ENCODE results near the gene CGB7.
"Not testable (repeated sequence)": the region's sequence is repeated elsewhere in the genome, so short reads cannot be mapped to it uniquely, and the experiment has no call there.

Gene CGB7

DNA sequence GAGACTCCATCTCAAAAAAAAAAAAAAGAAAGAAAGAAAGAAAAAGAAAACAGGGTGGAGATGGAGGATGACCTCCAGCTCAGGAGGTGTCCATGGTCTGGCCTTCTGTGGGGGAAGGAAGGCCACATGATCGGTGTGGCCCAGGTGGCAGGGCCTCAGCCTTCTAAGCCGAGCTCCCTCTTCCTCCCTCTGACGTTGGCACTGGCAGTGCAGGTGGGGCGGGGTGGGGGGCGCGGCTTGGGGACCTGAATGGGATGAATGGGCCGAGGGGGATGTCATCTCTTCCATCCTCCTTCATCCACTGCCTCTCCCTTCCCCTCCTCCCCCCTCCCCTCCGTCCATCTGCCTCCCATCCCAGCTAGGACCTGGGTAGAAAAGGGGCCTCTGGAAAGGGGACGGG, 17.8 kb downstream of the CGB7 start:
- DNase-seq = not testable (repeated sequence)

GRCh38 chr19:49038557-49039276, 18.8 kb downstream of the CGB7 start:
- DNase-seq = peak; percentile 89

- not testable (repeated sequence) for DNase-seq
Measured at GRCh38 chr19:49038111-49038510, 19.4 kb downstream of the CGB7 start.

DNA sequence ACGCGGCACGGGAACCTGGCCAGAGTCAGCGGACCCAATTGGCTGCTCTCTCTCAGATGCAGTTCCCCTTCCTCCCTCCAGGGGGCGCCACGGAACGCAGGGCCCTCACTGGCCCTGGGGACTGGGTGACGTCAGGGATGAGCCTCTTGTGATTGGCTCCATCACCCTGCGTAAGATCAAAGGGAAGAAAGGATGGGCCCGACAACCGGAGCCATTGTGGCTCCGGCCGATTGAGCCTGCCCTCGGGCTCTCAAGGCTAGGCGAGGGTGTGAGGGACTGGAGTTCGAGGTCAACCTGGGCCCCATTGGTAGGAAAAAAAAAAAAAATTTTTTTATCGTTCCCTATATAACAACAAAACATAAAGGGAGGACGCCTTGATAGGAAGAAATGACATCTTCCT, 20.7 kb downstream of the CGB7 start, which contains the start of gene CGB1:
CGB1 (minus strand) TSS at position 81 of the 400 bp plus-strand sequence. CDS start 184 bp downstream, outside the sequence.
- DNase-seq = not testable (repeated sequence)

GRCh38 chr19:49031642-49032301, 25.8 kb downstream of the CGB7 start, which contains the start of gene CGB2:
Gene CGB2, plus strand, starts transcription at chr19:49031890. Its CDS starts 206 bp downstream, at chr19:49032096.
- not testable (repeated sequence) for DNase-seq

DNA sequence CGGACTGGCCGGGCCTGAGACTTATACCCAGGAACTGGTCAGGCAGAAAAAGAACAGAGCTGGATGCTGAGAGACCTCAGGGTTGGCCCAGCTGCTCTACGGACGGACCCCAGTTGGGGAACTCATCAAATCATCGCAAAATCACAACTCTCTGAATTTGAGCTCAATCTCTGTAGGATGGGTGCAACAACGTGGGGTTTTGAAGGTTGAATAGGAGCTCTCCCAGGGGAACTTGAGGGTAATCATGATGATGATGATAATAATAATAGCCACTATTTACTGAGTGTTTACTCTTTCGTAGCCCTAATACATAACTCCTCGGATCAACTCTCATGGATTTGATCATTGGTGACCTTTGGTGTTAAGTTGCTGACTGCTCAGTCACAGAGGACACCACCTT, 27.2 kb downstream of the CGB7 start:
- not testable (repeated sequence) for DNase-seq

- DNase-seq = peak; percentile 72
Measured at GRCh38 chr19:49029749-49030148, 27.8 kb downstream of the CGB7 start.

GRCh38 chr19:49028686-49029085, 28.9 kb downstream of the CGB7 start:
- not testable (repeated sequence) for DNase-seq

GRCh38 chr19:49025599-49025998, 31.9 kb downstream of the CGB7 start:
- DNase-seq = peak; percentile 34

DNA sequence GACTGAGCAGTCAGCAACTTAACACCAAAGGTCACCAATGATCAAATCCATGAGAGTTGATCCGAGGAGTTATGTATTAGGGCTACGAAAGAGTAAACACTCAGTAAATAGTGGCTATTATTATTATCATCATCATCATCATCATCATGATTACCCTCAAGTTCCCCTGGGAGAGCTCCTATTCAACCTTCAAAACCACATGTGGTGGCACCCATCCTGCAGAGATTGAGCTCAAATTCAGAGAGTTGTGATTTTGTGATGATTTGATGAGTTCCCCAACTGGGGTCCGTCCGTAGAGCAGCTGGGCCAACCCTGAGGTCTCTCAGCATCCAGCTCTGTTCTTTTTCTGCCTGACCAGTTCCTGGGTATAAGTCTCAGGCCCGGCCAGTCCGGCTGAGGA, 32.5 kb downstream of the CGB7 start:
- not testable (repeated sequence) for DNase-seq

- not testable (repeated sequence) for DNase-seq
Measured at GRCh38 chr19:49024233-49024632, 33.3 kb downstream of the CGB7 start, which contains the start of gene CGB3. Gene CGB3, minus strand, starts transcription at chr19:49024333. Its CDS starts 362 bp downstream, at chr19:49023971.

- no peak for DNase-seq
Measured at GRCh38 chr19:49022116-49022515, 35.4 kb downstream of the CGB7 start.

DNA sequence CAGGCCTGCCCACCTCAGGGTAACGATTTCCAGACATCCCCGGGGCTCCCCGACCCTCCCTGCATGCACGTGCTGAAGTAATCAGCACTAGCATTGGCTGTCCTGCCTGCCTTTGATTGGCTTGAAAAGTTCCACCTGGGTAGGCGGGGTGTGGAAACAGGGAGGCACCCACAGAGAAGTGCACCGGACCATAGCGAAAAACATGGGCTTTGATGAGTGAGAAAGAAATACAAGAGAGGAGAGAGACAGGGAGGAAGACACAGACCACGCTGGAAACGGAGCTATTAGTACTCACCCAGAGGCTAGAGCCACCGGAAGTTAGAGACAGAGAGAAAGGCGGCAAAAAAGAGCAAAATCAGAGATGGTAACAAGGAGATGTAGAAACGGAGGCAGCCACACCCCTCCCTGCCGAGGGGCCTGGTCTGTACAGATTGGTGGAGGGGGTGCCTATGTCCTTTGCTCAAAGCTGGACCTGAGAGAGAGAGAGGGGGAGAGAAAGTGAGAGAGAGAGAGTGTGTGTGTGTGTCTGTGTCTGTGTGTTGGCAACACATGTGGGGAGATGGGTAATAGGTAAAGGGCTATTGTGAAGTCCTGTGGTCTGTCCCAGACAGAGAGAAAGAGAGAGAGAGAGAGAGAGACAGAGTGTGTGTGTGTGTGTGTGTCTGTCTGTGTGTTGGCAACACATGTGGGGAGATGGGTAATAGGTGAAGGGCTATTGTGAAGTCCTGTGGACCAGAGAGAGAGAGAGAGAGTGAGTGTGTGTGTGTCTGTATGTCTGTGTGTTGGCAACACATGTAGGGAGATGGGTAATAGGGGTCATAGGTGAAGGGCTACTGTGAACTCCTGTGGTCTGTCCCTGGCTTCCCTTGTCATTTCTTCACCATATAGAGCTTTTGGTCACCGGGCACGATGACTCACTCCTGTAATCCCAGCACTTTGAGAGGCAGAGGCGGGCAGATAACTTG, 36.3 kb downstream of the CGB7 start:
- DNase-seq = peak; percentile 43

- DNase-seq = no peak
Measured at GRCh38 chr19:49020342-49020741, 37.2 kb downstream of the CGB7 start.

DNA sequence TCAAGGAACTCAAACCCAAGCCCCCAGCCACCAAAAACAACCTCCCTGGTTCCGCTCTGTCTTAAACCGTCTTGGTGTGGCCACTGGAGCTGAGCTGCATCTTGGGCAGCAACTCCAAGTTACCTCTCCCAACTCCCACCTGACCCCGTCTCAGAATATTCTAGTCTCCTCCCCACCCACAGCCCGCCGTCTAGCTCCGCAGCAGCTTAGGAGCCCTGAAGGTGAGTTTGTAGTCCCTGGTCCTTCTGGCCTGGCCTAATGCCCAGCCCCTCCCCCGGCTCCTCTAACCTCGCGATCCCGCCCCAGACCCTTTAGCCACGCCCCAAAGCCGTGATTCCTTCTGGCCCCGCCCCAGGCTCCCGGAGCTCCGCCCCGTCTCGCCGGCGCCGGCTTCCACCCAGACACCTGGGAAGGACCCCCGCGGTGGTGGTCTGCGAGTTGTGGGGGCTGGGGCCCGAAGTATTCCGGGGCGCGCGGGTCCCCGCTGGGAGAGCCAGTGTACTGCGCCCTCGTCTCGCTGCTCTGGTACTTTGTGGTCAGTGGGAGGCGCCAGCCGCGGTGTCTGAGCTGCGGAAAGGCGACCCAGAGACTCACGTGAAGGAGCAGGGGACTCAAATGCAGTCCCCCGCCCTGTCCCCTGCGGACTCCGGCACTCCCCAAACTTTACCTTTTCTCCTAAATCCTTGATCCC, 38.2 kb downstream of the CGB7 start:
- peak; percentile 39 for DNase-seq

- DNase-seq = not testable (repeated sequence)
Measured at GRCh38 chr19:49018388-49019241, 38.9 kb downstream of the CGB7 start.

DNA sequence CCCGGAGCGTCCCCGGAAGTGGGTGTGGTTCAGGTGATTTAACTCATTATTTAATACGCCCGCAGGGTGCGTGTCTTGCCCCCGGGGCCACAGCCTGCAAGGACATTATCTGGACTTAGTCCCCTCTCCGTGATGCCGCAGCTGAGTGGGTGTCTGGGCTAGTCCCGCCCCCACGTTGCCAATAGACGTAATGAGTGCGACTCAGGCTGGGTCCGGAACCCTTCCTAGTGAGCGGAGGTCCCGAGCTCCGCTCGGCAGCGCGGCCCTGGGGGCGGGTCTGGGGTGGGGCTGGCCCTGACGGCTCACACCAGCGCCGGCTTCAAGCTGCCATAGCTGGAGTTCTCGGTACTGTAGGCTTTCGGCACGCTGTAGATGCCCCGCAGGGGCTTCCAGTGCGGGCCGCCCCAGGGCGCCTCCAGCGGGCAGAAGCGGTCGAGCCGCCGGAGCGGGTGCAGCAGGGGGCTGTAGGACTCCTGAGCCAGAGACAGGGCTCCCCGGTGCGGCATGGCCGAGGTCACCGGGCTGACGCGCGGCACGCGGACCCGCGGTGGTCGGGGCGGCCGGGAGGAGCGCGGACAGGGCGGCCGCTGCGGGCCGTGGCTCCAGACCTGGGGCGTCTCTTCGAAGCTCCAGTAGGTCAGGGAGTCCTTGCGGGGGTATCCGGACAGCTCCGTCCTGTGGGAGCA, 39.7 kb downstream of the CGB7 start:
- peak; percentile 67 for DNase-seq

- no peak for DNase-seq
Measured at GRCh38 chr19:49017041-49017665, 40.4 kb downstream of the CGB7 start, which contains the start of gene LHB. Gene LHB, minus strand, starts transcription at chr19:49017091. Its CDS starts 10 bp downstream, at chr19:49017081.

GRCh38 chr19:49016067-49016839, 41.3 kb downstream of the CGB7 start:
- DNase-seq = no peak

All from fibroblast of skin of back (primary cell).